22Rv1 (cell line): Measurements from ENCODE around the gene KLHL41.

Experiments used
- CTCF ChIP-seq: fragments of 450-650 bp; IDR thresholded peaks from 2 replicates; pipeline ENCODE4 v1.5.1; 2017; ENCODE audit warnings: mild to moderate bottlenecking
- ZFX ChIP-seq: fragments of 450-650 bp; IDR thresholded peaks from 2 replicates; pipeline ENCODE4 v1.6.1; 2017; ENCODE audit warnings: antibody characterized with exemption, borderline replicate concordance

GRCh38 chr2:169561364-169561763 lies 51.9 kb downstream of the KLHL41 start:
- no peak for TF ChIP-seq CTCF
- TF ChIP-seq ZFX, result no peak
